Natural killer cell (primary cell): ENCODE data around the gene EEFSEC. TPM values are rescaled to one million over a fixed set of nuclear protein-coding genes. Genes with fewer than 3 reads are reported as not detected.
A peak's percentile ranks its signal among the peaks of the same experiment; 100 is the strongest.

ENCODE experiments used
- ATAC-seq, 3 donors: fragments of 150-1000 bp in 2 of 3; fragments of 200-7000 bp in 1 of 3; cut with Tn5 transposase; 1 replicate in 1 of 3; 2 replicates in 2 of 3; pipeline ENCODE4 v1.10.0; 2021; ENCODE audit warnings: mild to moderate bottlenecking in 2 of 3, moderate library complexity in 2 of 3
- DNase-seq, 2 donors: peaks; one replicate each; pipeline versions ENCODE4 v3.0.0 to v3.0.0-alpha.2; 2013 to 2021; ENCODE audit warnings: mixed read lengths in 1 of 2
- H3K27ac ChIP-seq: one replicate; pipeline ENCODE4 v1.5.1; 2013; ENCODE audit warnings: mild to moderate bottlenecking, low read length
- H3K27me3 ChIP-seq: one replicate; pipeline ENCODE4 v1.6.1; 2013; ENCODE audit warnings: low read length; ENCODE audit not compliant: control insufficient read depth, insufficient read depth
- H3K36me3 ChIP-seq: one replicate; pipeline ENCODE4 v1.6.1; 2013; ENCODE audit warnings: low read length; ENCODE audit not compliant: control insufficient read depth, insufficient read depth
- H3K4me1 ChIP-seq: one replicate; pipeline ENCODE4 v1.6.1; 2013; ENCODE audit warnings: low read length; ENCODE audit not compliant: control insufficient read depth, insufficient read depth
- H3K4me3 ChIP-seq: one replicate; pipeline ENCODE4 v1.5.1; 2013; ENCODE audit warnings: low read length
- H3K9me3 ChIP-seq: one replicate; pipeline ENCODE4 v1.6.1; 2013; ENCODE audit warnings: low read length; ENCODE audit not compliant: control insufficient read depth, insufficient read depth
- H3K27ac Mint-ChIP-seq, 2 donors: one replicate each; pipeline ENCODE4 v1.8.0; 2022; ENCODE audit warnings: mild to moderate bottlenecking in 2 of 2, mixed read lengths in 2 of 2, moderate library complexity in 1 of 2
- H3K27me3 Mint-ChIP-seq, 2 donors: one replicate each; pipeline ENCODE4 v1.8.0; 2022; ENCODE audit warnings: low read depth in 2 of 2, mixed read lengths in 2 of 2
- H3K36me3 Mint-ChIP-seq: one replicate; pipeline ENCODE4 v1.8.0; 2022; ENCODE audit warnings: mixed read lengths
- H3K4me1 Mint-ChIP-seq, 2 donors: one replicate each; pipeline ENCODE4 v1.8.0; 2022; ENCODE audit warnings: mixed read lengths in 2 of 2
- H3K4me3 Mint-ChIP-seq: one replicate; pipeline ENCODE4 v1.8.0; 2022; ENCODE audit warnings: mild to moderate bottlenecking, moderate library complexity, mixed read lengths
- H3K9me3 Mint-ChIP-seq, 2 donors: one replicate each; pipeline ENCODE4 v1.8.0; 2022; ENCODE audit warnings: mixed read lengths in 2 of 2
- CTCF ChIP-seq: fragments of 200-600 bp; IDR thresholded peaks from one replicate; pipeline ENCODE4 v1.8.0; 2022; ENCODE audit warnings: antibody characterized with exemption
- WGBS: methylation state at CpG from one replicate; pipeline ENCODE4 v1.1.7; 2013; ENCODE audit warnings: missing lambda C conversion rate; ENCODE audit not compliant: insufficient coverage; 5-methylcytosine and 5-hydroxymethylcytosine counted together
- intact Hi-C: fragments of 100-400 bp; cut with micrococcal nuclease; formaldehyde crosslinking; loops from one replicate; pipeline ENCODE4 v1.14.2; 2022
- total RNA-seq, 4 donors: library from RNA; stranded (reverse); fragments of 120-200 nt in 1 of 4; gene quantifications; one replicate each; pipeline versions ENCODE4 v1.2.3 to v1.2.4, GENCODE V29; 2013 to 2022

EEFSEC gene
- total RNA-seq, 3 donors from 2014 or later (not counting 1 experiment from before 2014, with no cell fraction given), result 16.7 to 18.9 (median 17.6) TPM

- intact Hi-C loops, result no loop called here
- peak overlapping the region; percentile 48 to 61 for H3K27ac Mint-ChIP-seq
- ATAC-seq, result no peak
- H3K9me3 ChIP-seq, result no peaks in the 10 kb centered on the region
- TF ChIP-seq CTCF, result no peak
- H3K27ac ChIP-seq, result no peak overlapping the region
- peaks cover 40 to 47% of the 10 kb centered on the region in 2 donors for H3K4me1 Mint-ChIP-seq
- H3K4me1 ChIP-seq, result peaks cover 8% of the 10 kb centered on the region
- no peaks in the 10 kb centered on the region for H3K9me3 Mint-ChIP-seq
- WGBS, result 90% methylated on average over 10 of the region's 12 CpGs
- H3K36me3 Mint-ChIP-seq, result no peaks in the 10 kb centered on the region
- no peak overlapping the region for H3K4me3 ChIP-seq
- no peaks in the 10 kb centered on the region for H3K36me3 ChIP-seq
- H3K27me3 Mint-ChIP-seq, result no peaks in the 10 kb centered on the region
- H3K4me3 Mint-ChIP-seq, result no peak overlapping the region
- H3K27me3 ChIP-seq, result no peaks in the 10 kb centered on the region
- DNase-seq, result no peak
Observed at GRCh38 chr3:128379367-128380160, 226.3 kb downstream of the EEFSEC start.

- Histone ChIP-seq H3K9me3 (no peaks in the 10 kb centered on the region), H3K27me3 (no peaks in the 10 kb centered on the region), H3K4me3 (no peak overlapping the region), H3K4me1 (peaks cover 8% of the 10 kb centered on the region), H3K36me3 (no peaks in the 10 kb centered on the region), H3K27ac (no peak overlapping the region)
- Mint-ChIP-seq H3K4me3 (peak overlapping the region; percentile 42), H3K36me3 (no peaks in the 10 kb centered on the region), H3K9me3 (no peaks in the 10 kb centered on the region), H3K4me1 (peaks cover 40 to 47% of the 10 kb centered on the region in 2 donors), H3K27ac (peak overlapping the region; percentile 38 to 61), H3K27me3 (no peaks in the 10 kb centered on the region)
- no peak for TF ChIP-seq CTCF
- intact Hi-C loops, result no loop called here
- ATAC-seq, result peak; percentile 24 to 83 (median 57)
- 55% methylated on average over 5 of the region's 5 CpGs for WGBS
- DNase-seq, result no peak
Observed at GRCh38 chr3:128380295-128380694, 227.0 kb downstream of the EEFSEC start.

GRCh38 chr3:128380719-128381118 is 227.4 kb downstream of the EEFSEC start:
- no peak overlapping the region for H3K4me3 Mint-ChIP-seq
- no peaks in the 10 kb centered on the region for H3K9me3 Mint-ChIP-seq
- intact Hi-C loops, result no loop called here
- no peaks in the 10 kb centered on the region for H3K27me3 ChIP-seq
- no peak overlapping the region for H3K4me3 ChIP-seq
- H3K27me3 Mint-ChIP-seq, result no peaks in the 10 kb centered on the region
- 95% methylated on average over 6 of the region's 6 CpGs for WGBS
- no peaks in the 10 kb centered on the region for H3K36me3 ChIP-seq
- peak in 1 of 3 donors; percentile 8 for ATAC-seq
- H3K27ac Mint-ChIP-seq, result peak overlapping the region; percentile 38 to 61
- TF ChIP-seq CTCF, result no peak
- H3K4me1 Mint-ChIP-seq, result peaks cover 44 to 51% of the 10 kb centered on the region in 2 donors
- no peak overlapping the region for H3K27ac ChIP-seq
- H3K9me3 ChIP-seq, result no peaks in the 10 kb centered on the region
- peaks cover 8% of the 10 kb centered on the region for H3K4me1 ChIP-seq
- no peaks in the 10 kb centered on the region for H3K36me3 Mint-ChIP-seq
- no peak for DNase-seq
